HG03103 (cell line): ENCODE data around the gene KRT6B.

Source experiments
- ATAC-seq: cut with Tn5 transposase; IDR thresholded peaks from one replicate; pipeline ENCODE4 v1.9.1; 2021; ENCODE audit warnings: low read depth; ENCODE audit not compliant: unreplicated experiment

Gene KRT6B

DNA sequence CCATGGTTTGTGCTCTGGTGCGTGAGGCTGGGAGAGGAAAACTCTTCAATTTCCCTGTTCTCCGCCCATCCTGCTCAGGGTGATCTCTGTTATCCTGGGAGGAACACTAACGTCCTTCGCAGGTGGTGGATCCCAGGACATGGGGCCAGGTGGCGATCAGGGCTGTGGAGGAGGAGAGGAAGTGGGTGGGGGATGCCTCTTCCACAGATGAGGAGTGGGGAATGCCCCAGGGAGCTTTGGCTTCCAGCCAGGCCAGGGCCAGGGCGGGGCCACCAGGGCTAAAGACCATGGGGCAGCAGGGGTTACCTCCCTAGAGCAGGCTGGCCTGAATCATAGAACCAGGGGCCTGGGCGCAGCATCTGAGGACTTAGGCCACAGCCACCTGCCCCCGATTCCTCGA, 14.4 kb downstream of the KRT6B start:
- ATAC-seq, result no peak

DNA sequence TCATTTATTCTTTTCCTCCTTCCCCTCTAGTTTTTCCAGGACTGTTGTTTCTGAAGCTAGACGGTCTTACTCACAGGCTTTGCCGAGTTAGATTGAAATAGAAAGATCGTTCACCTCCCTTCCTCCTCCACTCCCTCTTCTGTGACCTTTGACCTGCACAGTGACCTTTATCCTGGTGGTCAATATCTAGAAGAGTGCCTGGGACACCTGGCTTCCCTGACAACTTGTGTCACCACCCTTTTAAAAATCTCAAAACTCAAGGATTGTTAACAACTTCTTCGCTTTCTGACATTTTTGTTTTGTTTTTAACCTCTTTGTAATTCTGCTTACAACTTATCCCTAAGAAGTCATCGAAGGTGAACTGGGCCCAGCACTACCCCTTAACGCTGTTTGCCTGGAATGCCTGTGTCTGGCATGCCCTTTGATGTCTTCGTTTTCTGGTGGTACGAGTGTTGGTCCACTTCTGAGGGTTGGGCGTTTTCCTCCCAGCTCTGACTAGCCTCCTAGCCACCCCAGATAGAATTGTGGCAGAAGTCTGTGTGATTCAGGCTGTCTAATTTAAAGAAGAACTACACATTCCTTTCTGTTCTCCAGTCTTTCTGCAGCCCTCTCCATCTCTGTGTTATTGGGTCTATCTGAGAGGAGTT, 15.0 kb downstream of the KRT6B start:
- no peak for ATAC-seq

DNA sequence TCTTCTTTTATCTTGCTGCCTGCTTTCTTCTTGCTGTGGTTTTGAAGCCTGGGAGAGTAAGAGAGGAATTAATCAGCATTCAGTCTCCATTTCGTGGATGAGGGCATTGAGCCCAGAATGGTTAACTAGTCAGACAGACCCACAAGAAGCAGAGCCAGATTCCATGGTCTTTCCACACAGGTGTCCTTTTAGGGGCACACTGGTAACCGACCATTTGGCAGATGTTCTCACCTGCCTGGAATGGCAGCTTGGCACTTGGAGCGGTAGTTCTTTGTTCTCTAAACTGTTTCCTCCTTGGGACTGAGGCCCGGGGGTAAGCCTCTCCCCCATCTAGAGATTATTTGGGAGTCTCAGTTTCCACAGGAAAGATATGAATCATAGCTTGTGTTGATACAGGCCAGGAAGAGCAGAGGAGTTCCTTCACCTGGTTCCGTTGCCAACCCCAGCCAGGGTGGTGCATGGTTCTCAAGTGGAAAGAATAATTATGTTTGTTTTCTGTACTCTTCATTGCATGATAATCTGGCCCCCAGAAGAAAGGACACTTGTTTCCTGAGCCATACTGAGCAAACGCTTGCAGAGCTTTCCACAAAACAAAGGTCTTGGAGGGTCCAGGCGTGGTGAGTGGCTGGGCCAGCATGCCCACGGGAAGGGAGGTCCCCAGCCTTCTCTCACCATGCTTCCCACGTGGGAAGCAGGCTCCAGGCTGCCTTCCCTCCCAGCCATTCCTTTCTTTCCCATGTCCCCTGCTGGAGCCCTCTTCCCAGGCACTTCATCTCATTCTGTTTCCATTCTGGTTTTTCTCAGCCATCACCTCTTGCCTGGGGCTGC, 15.7 kb downstream of the KRT6B start:
- ATAC-seq, result no peak

- no peak for ATAC-seq
Measured at GRCh38 chr12:52435659-52435999, 16.3 kb downstream of the KRT6B start.

DNA sequence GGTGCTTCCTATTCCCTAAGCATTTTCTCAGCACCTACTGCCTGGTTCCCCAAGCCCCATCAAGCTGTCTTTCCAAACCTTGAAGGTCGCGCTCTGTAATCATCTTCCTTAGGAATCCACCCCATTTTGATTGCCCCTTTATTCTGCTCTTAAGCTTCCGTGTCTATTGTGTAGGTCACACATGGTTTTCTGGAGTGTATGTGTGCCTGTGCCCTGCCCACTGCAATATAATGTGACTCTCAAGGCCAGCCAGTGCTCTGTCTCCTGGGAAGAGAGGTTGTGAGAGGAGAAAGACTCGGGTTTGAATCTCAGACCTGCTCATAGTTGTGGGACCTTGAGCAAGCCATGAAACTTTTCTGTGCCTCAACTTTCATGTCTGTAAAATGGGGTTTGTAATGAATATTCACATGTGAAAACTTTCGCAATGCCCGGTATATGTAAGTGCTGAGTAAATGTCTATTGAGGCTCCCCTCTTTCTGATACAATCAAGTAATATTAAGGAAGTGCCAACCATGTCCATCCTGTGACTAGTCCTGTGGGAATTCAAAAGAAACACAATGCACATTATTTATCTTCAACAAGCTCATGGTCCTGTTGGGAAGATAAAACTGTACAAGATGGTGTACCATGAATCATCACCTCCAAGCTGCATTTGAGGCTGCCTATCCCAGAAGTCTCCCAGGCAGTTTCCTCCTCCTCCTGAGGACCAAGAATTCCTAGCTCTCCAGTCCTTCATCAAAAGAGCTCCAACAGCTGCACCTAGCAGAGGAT, 17.0 kb downstream of the KRT6B start:
- no peak for ATAC-seq

DNA sequence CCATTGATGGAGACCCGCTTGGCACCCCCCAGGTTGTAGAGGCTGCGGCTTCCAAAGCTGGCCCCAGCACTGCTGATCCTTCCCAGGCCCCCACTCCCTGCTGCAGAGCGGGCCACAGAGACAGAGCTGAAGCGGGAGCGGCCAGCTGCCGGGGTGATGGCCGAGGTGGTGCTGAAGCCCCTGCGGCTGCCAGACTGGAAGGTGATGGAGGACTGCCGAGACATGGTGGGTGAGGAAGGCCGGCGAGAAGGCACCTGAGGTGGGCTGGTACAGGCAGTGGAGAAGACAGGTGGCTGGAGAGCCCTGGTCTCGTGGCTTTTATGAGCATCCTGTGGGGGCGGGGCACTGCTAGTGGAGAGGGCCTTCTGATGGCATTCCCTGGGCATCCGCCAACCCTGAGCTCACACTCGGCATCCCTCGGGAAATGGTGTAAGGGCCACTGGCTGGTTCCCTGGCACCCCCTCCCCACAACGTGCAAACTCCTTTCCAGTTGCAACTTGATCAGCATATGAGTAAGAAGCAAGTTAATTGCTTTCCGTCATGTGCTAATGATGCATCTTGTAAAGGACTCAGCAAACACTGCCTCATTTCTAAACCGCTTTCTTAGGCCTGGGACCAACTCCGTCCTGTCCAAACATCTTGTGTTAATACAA, 17.7 kb downstream of the KRT6B start, which contains the start of gene KRT75:
Gene KRT75, minus strand, starts transcription at position 291 of the 653 bp plus-strand sequence. Its CDS starts 67 bp downstream, at position 224.
- ATAC-seq, result no peak

- ATAC-seq, result no peak
Measured at GRCh38 chr12:52433501-52434080, 18.4 kb downstream of the KRT6B start.

GRCh38 chr12:52432559-52433207, 19.3 kb downstream of the KRT6B start:
- no peak for ATAC-seq

DNA sequence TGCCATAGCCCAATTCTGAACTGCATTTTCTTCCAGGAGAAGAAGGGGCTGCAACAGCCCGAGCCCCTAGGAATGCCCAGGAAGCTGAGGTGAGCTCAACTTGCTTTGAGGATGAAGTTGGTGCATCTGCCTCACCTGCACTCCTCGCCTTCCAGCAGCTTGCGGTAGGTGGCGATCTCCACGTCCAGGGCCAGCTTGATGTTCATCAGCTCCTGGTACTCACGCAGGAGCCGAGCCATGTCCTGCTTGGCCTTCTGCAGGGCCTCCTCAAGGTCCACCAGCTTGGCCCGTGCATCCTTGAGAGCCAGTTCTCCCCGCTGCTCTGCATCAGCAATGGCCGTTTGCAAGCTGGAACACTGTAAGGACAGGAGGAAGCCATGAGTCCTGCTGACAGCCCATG, 23.8 kb downstream of the KRT6B start:
- no peak for ATAC-seq

GRCh38 chr12:52427083-52427482, 24.9 kb downstream of the KRT6B start:
- no peak for ATAC-seq

DNA sequence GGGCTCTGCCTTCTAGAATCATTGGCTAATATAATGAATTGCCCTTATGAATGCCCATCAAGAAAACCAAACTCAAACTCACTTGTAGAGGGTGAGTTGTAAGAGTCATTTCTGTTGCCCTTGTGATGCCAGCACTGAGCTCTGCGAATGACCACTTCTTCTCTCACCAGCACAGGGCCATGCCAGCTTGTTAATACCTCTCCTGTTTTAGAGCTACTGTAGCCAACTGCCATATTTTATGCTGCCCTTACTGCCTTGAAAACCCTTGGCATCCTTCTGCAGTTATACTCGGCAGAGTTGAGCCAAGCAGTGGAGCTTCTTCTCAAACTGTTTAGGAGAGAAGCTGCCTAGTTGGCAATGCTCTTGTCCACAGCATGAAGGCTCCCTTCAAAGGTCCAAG, 25.9 kb downstream of the KRT6B start:
- ATAC-seq, result no peak

- ATAC-seq, result no peak
Measured at GRCh38 chr12:52425466-52425865, 26.5 kb downstream of the KRT6B start.

GRCh38 chr12:52423661-52424500, 28.1 kb downstream of the KRT6B start:
- ATAC-seq, result no peak

DNA sequence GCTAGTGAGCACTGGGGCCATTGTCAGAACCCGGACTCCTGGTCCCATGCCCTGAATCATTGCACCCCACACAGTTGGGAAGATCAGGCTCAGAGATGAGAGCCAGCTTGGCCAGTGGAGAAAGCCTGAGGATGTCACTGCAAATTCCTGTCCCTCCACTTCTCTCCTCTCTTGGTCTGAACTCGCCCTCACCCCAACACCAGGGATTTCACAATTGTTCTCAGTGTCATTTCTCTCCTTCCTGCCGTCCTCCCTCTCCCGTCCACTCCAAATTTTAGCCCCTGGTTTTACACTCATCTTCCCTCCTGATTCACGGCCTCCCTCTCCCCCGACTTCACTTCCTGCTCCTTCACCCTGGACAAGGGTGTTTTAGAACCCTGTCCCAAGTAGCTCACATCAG, 28.9 kb downstream of the KRT6B start:
- no peak for ATAC-seq

GRCh38 chr12:52419656-52420055, 32.3 kb downstream of the KRT6B start:
- ATAC-seq, result no peak

DNA sequence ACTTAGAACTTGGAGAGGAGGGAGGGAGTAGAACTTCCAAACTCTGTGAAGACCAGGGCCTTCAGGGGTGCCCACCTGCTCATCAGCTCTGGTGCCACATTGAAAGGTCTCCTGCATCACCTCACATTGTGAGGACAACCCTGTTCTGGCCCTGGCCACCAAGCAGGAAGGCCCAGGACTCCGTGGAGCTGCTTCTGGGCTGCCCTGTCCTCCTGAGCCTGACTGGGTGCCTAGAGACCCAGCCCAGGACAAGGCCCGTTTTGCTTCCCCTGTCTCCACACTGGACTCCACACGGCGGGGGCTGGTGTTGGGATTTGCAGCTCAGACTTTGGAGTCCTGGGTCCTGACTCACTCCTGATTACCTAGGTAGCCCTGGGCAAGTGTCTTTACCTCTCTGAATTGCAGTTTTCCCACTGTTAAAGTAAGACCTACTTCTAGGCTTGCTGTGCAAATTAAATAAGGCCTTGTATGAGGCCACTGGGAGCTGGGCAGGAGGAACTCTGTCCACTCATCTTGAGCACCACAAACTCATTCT, 33.3 kb downstream of the KRT6B start:
- ATAC-seq, result no peak

- ATAC-seq, result no peak
Measured at GRCh38 chr12:52417740-52418139, 34.2 kb downstream of the KRT6B start.

- no peak for ATAC-seq
Measured at GRCh38 chr12:52416795-52417194, 35.2 kb downstream of the KRT6B start.
